ENCODE data around the gene SCFD2. TPM values are rescaled to one million over a fixed set of nuclear protein-coding genes. Genes with fewer than 3 reads are reported as not detected.

The SCFD2 gene
- total and polyA plus RNA-seq, 2 donors: 5.0 to 12.1 TPM

- 90% methylated on average over 4 of the region's 4 CpGs for WGBS
Observed at GRCh38 chr4:52883707-52884669, 481.9 kb downstream of the SCFD2 start.

DNA sequence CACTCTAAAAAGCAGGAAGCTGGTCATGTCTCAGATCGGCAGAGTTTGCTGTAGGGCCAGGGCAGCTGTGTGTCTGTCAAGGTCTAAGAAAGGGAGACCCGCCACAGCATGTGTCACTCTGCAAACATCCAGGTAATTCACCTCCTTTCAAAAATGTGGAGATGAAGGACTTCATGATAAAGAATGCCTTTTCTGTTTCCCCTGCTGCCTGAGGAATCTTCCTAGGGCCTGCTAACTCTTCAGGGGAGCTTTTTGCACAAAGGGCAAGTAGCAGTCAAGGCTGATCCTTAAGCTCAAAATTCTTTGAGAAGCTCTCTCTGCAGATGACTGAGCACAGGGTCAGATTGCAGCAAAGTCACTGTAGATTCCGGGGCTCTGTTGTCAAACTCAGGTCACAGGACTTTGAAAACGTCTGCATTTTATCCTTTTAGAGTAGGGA lies 482.7 kb downstream of the SCFD2 start:
- WGBS: 92% methylated on average over 4 of the region's 4 CpGs
- H3K4me1 ChIP-seq (ENCODE audit: control insufficient read depth in 2 of 2, insufficient read depth in 2 of 2, low read length in 2 of 2): peaks cover 0 to 10% of the 10 kb centered on the region in 2 donors
- H3K4me3 ChIP-seq (ENCODE audit: low read length in 2 of 2): no peak overlapping the region
- DNase-seq (ENCODE audit: low read depth in 6 of 9, low spot score in 9 of 9): no peak
- no peak overlapping the region for H3K27ac ChIP-seq (ENCODE audit: low read depth in 1 of 2, low read length in 1 of 2)
- no peaks in the 10 kb centered on the region for H3K36me3 ChIP-seq (ENCODE audit: control insufficient read depth in 2 of 2, insufficient read depth in 2 of 2, low read length in 1 of 2)
- H3K27me3 ChIP-seq (ENCODE audit: control insufficient read depth in 2 of 2, insufficient read depth in 1 of 2, low read length in 1 of 2): no peaks in the 10 kb centered on the region
- H3K9me3 ChIP-seq (ENCODE audit: control insufficient read depth in 2 of 2, insufficient read depth in 1 of 2, low read length in 1 of 2): peaks cover 4 to 13% of the 10 kb centered on the region in 2 donors

More at GRCh38 chr4:52883707-52884669, 481.9 kb downstream of the SCFD2 start:
- no peak for DNase-seq (ENCODE audit: low read depth in 6 of 9, low spot score in 9 of 9)
- Histone ChIP-seq H3K4me1 (ENCODE audit: control insufficient read depth in 2 of 2, insufficient read depth in 2 of 2, low read length in 2 of 2) (peaks cover 0 to 10% of the 10 kb centered on the region in 2 donors), H3K27me3 (ENCODE audit: control insufficient read depth in 2 of 2, insufficient read depth in 1 of 2, low read length in 1 of 2) (no peaks in the 10 kb centered on the region), H3K9me3 (ENCODE audit: control insufficient read depth in 2 of 2, insufficient read depth in 1 of 2, low read length in 1 of 2) (peaks cover 4 to 13% of the 10 kb centered on the region in 2 donors), H3K27ac (ENCODE audit: low read depth in 1 of 2, low read length in 1 of 2) (no peak overlapping the region), H3K4me3 (ENCODE audit: low read length in 2 of 2) (no peak overlapping the region), H3K36me3 (ENCODE audit: control insufficient read depth in 2 of 2, insufficient read depth in 2 of 2, low read length in 1 of 2) (no peaks in the 10 kb centered on the region)

GRCh38 chr4:52880994-52881393 lies 484.9 kb downstream of the SCFD2 start:
- peaks cover 1 to 8% of the 10 kb centered on the region in 2 donors for H3K9me3 ChIP-seq (ENCODE audit: control insufficient read depth in 2 of 2, insufficient read depth in 1 of 2, low read length in 1 of 2)
- no peaks in the 10 kb centered on the region for H3K27me3 ChIP-seq (ENCODE audit: control insufficient read depth in 2 of 2, insufficient read depth in 1 of 2, low read length in 1 of 2)
- 21% methylated on average over 1 of the region's 1 CpG for WGBS
- H3K4me3 ChIP-seq (ENCODE audit: low read length in 2 of 2): no peak overlapping the region
- no peak overlapping the region for H3K27ac ChIP-seq (ENCODE audit: low read depth in 1 of 2, low read length in 1 of 2)
- H3K36me3 ChIP-seq (ENCODE audit: control insufficient read depth in 2 of 2, insufficient read depth in 2 of 2, low read length in 1 of 2): no peaks in the 10 kb centered on the region
- peak in 3 of 9 donors; percentile 31 to 72 (median 39) for DNase-seq (ENCODE audit: low read depth in 6 of 9, low spot score in 9 of 9)
- H3K4me1 ChIP-seq (ENCODE audit: control insufficient read depth in 2 of 2, insufficient read depth in 2 of 2, low read length in 2 of 2): peaks cover under 1 to 22% of the 10 kb centered on the region in 2 donors

DNA sequence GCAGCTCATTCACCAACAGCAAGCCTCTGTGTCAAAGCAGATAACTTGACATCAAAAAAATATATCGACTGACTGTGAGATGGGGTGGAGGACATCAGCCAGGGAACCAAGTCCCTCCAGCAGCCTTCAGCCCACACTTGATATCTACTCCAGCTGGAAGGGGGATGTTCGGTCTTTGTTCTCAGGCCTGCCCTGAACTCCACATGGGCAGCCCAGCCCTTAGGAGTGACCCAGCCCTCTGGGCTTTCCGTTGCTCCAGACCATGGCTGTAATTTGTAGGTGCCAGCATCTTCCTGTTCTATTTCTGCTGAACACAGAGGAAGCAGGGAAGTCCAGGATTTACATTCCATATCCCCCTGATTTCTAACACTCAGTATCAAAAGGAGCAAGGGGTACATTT lies 486.4 kb downstream of the SCFD2 start:
- WGBS: 98% methylated on average over 3 of the region's 3 CpGs
- DNase-seq (ENCODE audit: low read depth in 6 of 9, low spot score in 9 of 9): no peak
- Histone ChIP-seq H3K27me3 (ENCODE audit: control insufficient read depth in 2 of 2, insufficient read depth in 1 of 2, low read length in 1 of 2) (no peaks in the 10 kb centered on the region), H3K4me3 (ENCODE audit: low read length in 2 of 2) (no peak overlapping the region), H3K4me1 (ENCODE audit: control insufficient read depth in 2 of 2, insufficient read depth in 2 of 2, low read length in 2 of 2) (peaks cover 3 to 25% of the 10 kb centered on the region in 2 donors), H3K36me3 (ENCODE audit: control insufficient read depth in 2 of 2, insufficient read depth in 2 of 2, low read length in 1 of 2) (no peaks in the 10 kb centered on the region), H3K9me3 (ENCODE audit: control insufficient read depth in 2 of 2, insufficient read depth in 1 of 2, low read length in 1 of 2) (no peaks in the 10 kb centered on the region), H3K27ac (ENCODE audit: low read depth in 1 of 2, low read length in 1 of 2) (no peak overlapping the region)

DNA sequence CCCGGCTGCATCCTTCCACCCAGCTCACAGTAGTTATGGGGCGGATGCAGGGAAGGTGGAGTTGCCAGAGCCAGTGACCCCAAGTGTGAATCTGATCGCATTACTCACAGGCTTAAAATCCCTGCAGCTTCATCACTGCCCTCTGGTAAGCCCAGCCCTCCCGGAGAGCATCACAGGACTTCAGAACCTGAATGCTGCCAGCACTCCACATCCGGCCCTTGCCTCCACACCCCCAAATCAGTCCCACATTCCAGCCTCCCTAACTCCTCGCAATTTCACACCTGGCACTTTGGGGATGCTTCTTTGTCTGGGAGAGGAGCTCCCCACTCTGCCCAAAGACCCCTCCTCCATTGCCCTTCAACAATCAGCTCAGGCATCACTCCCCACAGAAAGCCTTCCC lies 488.2 kb downstream of the SCFD2 start:
- DNase-seq (ENCODE audit: low read depth in 6 of 9, low spot score in 9 of 9): no peak
- Histone ChIP-seq H3K4me3 (ENCODE audit: low read length in 2 of 2) (no peak overlapping the region), H3K36me3 (ENCODE audit: control insufficient read depth in 2 of 2, insufficient read depth in 2 of 2, low read length in 1 of 2) (no peaks in the 10 kb centered on the region), H3K27me3 (ENCODE audit: control insufficient read depth in 2 of 2, insufficient read depth in 1 of 2, low read length in 1 of 2) (no peaks in the 10 kb centered on the region), H3K27ac (ENCODE audit: low read depth in 1 of 2, low read length in 1 of 2) (no peak overlapping the region), H3K4me1 (ENCODE audit: control insufficient read depth in 2 of 2, insufficient read depth in 2 of 2, low read length in 2 of 2) (peaks cover 3 to 25% of the 10 kb centered on the region in 2 donors), H3K9me3 (ENCODE audit: control insufficient read depth in 2 of 2, insufficient read depth in 1 of 2, low read length in 1 of 2) (no peaks in the 10 kb centered on the region)
- 97% methylated on average over 6 of the region's 6 CpGs for whole genome bisulfite sequencing

DNA sequence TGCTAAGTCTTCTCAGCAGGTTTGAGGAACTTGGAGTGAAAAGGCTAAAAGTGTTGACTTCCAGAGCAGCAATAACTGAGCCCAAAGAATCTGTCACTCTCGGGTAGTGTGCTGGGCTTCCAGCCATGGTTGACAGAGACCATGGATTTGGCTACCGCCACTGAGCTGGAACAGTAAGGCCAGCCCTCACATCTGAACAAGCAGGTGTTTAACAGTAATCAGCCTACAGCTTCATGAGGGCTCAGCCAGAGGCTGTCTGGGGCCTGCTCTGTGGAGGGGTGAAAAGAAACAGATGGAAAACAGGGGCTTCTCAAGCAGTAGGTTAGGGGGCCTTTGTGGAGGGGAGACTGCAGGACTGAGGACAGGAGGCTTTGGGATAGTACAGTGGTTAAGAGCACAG lies 488.8 kb downstream of the SCFD2 start:
- 93% methylated on average over 2 of the region's 2 CpGs for WGBS
- DNase-seq (ENCODE audit: low read depth in 6 of 9, low spot score in 9 of 9): peak in 1 of 9 donors; percentile 18
- no peaks in the 10 kb centered on the region for H3K27me3 ChIP-seq (ENCODE audit: control insufficient read depth in 2 of 2, insufficient read depth in 1 of 2, low read length in 1 of 2)

DNA sequence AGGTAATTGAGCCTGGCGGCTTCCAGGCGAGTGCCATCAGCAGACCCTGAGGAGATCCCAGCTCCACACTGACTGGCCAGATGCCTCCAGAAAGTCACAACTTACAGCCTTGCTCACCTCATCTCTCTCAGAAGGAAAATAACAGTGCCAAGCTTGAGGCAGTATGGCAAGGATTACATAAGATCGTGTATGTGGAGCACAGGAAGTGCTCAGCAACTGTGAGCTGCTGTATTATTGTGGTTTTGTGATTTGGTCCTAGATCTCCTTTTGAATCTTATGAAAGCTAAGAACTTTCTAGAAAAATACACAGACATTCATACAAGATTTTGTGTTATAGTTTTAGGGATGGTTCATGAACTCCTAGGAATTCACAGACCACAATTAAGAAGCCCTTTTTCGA lies 489.8 kb downstream of the SCFD2 start:
- WGBS: 77% methylated on average over 4 of the region's 4 CpGs
- no peaks in the 10 kb centered on the region for H3K27me3 ChIP-seq (ENCODE audit: control insufficient read depth in 2 of 2, insufficient read depth in 1 of 2, low read length in 1 of 2)
- peak in 3 of 9 donors; percentile 25 to 65 (median 32) for DNase-seq (ENCODE audit: low read depth in 6 of 9, low spot score in 9 of 9)

More for the DNA sequence above, 488.8 kb downstream of the SCFD2 start:
- Histone ChIP-seq H3K36me3 (ENCODE audit: control insufficient read depth in 2 of 2, insufficient read depth in 2 of 2, low read length in 1 of 2) (no peaks in the 10 kb centered on the region), H3K4me1 (ENCODE audit: control insufficient read depth in 2 of 2, insufficient read depth in 2 of 2, low read length in 2 of 2) (peaks cover 3 to 25% of the 10 kb centered on the region in 2 donors), H3K4me3 (ENCODE audit: low read length in 2 of 2) (no peak overlapping the region), H3K9me3 (ENCODE audit: control insufficient read depth in 2 of 2, insufficient read depth in 1 of 2, low read length in 1 of 2) (no peaks in the 10 kb centered on the region), H3K27ac (ENCODE audit: low read depth in 1 of 2, low read length in 1 of 2) (no peak overlapping the region)

DNA sequence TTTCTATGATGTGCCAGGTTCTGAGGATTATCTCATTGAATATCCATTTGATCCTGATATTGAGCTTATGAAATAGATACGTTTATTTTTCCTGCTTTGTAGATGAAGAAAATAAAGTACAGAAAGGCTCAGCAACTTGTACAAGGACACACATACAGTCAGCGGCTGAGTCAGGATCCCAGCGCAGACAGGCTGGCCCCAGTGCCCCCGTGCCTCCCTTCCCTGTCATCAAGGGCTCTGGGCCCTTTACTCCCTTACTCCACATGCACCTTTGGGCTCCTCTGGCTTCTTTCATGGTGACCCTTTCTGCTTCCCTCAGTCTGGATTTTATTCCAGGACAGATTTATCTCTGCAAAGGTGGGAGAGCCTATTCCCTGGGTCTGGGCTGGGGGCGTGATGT lies 490.9 kb downstream of the SCFD2 start:
- H3K36me3 ChIP-seq (ENCODE audit: control insufficient read depth in 2 of 2, insufficient read depth in 2 of 2, low read length in 1 of 2): no peaks in the 10 kb centered on the region
- H3K9me3 ChIP-seq (ENCODE audit: control insufficient read depth in 2 of 2, insufficient read depth in 1 of 2, low read length in 1 of 2): no peaks in the 10 kb centered on the region
- H3K4me1 ChIP-seq (ENCODE audit: control insufficient read depth in 2 of 2, insufficient read depth in 2 of 2, low read length in 2 of 2): peaks cover 3 to 15% of the 10 kb centered on the region in 2 donors
- DNase-seq (ENCODE audit: low read depth in 6 of 9, low spot score in 9 of 9): no peak
- 96% methylated on average over 5 of the region's 5 CpGs for WGBS
- no peaks in the 10 kb centered on the region for H3K27me3 ChIP-seq (ENCODE audit: control insufficient read depth in 2 of 2, insufficient read depth in 1 of 2, low read length in 1 of 2)
- no peak overlapping the region for H3K4me3 ChIP-seq (ENCODE audit: low read length in 2 of 2)
- no peak overlapping the region for H3K27ac ChIP-seq (ENCODE audit: low read depth in 1 of 2, low read length in 1 of 2)

More for the DNA sequence above, 489.8 kb downstream of the SCFD2 start:
- Histone ChIP-seq H3K9me3 (ENCODE audit: control insufficient read depth in 2 of 2, insufficient read depth in 1 of 2, low read length in 1 of 2) (no peaks in the 10 kb centered on the region), H3K4me3 (ENCODE audit: low read length in 2 of 2) (no peak overlapping the region), H3K27ac (ENCODE audit: low read depth in 1 of 2, low read length in 1 of 2) (no peak overlapping the region), H3K36me3 (ENCODE audit: control insufficient read depth in 2 of 2, insufficient read depth in 2 of 2, low read length in 1 of 2) (no peaks in the 10 kb centered on the region), H3K4me1 (ENCODE audit: control insufficient read depth in 2 of 2, insufficient read depth in 2 of 2, low read length in 2 of 2) (peaks cover 3 to 21% of the 10 kb centered on the region in 2 donors)

DNA sequence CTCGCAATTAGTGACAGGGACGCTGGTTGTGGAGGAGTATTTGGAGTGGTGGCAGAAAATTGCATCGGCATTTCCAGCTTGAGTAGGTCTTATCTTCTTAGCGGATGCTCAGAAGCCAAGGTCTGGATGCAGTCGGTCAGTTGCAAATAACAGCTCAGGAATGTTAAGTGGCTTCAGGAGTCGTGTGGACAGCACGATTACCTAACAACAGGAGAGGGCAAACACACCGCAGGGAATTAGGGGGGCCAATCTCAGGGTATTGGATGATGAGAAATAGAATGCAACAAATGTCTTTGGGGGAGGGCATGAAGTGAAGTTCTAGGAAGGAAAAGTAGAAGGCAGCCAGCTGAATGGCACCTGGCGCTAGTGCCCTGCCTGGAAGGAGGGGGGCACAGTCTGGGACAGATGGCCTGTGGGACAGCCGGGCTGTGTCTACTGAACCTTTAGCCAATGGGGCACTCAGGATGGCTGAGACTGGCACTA lies 492.0 kb downstream of the SCFD2 start:
- no peaks in the 10 kb centered on the region for H3K9me3 ChIP-seq (ENCODE audit: control insufficient read depth in 2 of 2, insufficient read depth in 1 of 2, low read length in 1 of 2)
- WGBS: 97% methylated on average over 10 of the region's 10 CpGs
- peaks cover 3 to 15% of the 10 kb centered on the region in 2 donors for H3K4me1 ChIP-seq (ENCODE audit: control insufficient read depth in 2 of 2, insufficient read depth in 2 of 2, low read length in 2 of 2)
- no peaks in the 10 kb centered on the region for H3K36me3 ChIP-seq (ENCODE audit: control insufficient read depth in 2 of 2, insufficient read depth in 2 of 2, low read length in 1 of 2)
- no peak for DNase-seq (ENCODE audit: low read depth in 6 of 9, low spot score in 9 of 9)
- no peak overlapping the region for H3K4me3 ChIP-seq (ENCODE audit: low read length in 2 of 2)
- H3K27me3 ChIP-seq (ENCODE audit: control insufficient read depth in 2 of 2, insufficient read depth in 1 of 2, low read length in 1 of 2): no peaks in the 10 kb centered on the region
- no peak overlapping the region for H3K27ac ChIP-seq (ENCODE audit: low read depth in 1 of 2, low read length in 1 of 2)
